T-cell (primary cell): ENCODE data around the gene CABLES2. TPM values are rescaled to one million over a fixed set of nuclear protein-coding genes. Genes with fewer than 3 reads are reported as not detected.
A peak's percentile ranks its signal among the peaks of the same experiment; 100 is the strongest.

ENCODE experiments used
- ATAC-seq, 4 experiments: fragments of 200-7000 bp in 3 of 4; fragments of 150-1000 bp in 1 of 4; cut with Tn5 transposase; replicated peaks in 1 of 4; 1 replicate in 3 of 4; 2 replicates in 1 of 4; pipeline ENCODE4 v1.10.0; 2021; ENCODE audit warnings: moderate library complexity in 3 of 4, mild to moderate bottlenecking in 2 of 4, moderate number of reproducible peaks in 1 of 4
- CTCF ChIA-PET, 2 donors: fragments of 300-600 bp; sonication (Branson Sonifier 250); formaldehyde crosslinking; loops; one replicate each; lab custom pipeline; 2022; ENCODE audit warnings: antibody characterized with exemption in 2 of 2; lab: Charles Lee
- POLR2A ChIA-PET, 2 donors: fragments of 300-600 bp; sonication (Branson Sonifier 250); formaldehyde crosslinking; loops; one replicate each; lab custom pipeline; 2022; ENCODE audit warnings: antibody characterized with exemption in 2 of 2; lab: Charles Lee
- DNase-seq, 35 experiments: peaks; one replicate each; pipeline versions ENCODE4 v3.0.0 to v3.0.0-alpha.2; 2013 to 2023
- H3K27ac ChIP-seq: one replicate; pipeline ENCODE4 v1.5.1; 2013; ENCODE audit warnings: low read length
- H3K27me3 ChIP-seq, 2 experiments: replicated peaks in 1 of 2; 1 replicate in 1 of 2; 2 replicates in 1 of 2; pipeline versions ENCODE4 v1.6.1 to v1.7.0; 2013; ENCODE audit warnings: low read length in 1 of 2, mixed read lengths in 1 of 2; ENCODE audit not compliant: control insufficient read depth in 2 of 2, insufficient read depth in 2 of 2; ENCODE audit errors: extremely low read depth in 1 of 2
- H3K36me3 ChIP-seq, 2 donors: 1 replicate in 1 of 2; 2 replicates in 1 of 2; pipeline versions ENCODE4 v1.6.1 to v1.7.0; 2013; ENCODE audit warnings: low read length in 1 of 2; ENCODE audit not compliant: control insufficient read depth in 2 of 2, insufficient read depth in 1 of 2; ENCODE audit errors: extremely low read depth in 1 of 2
- H3K4me1 ChIP-seq, 2 experiments: 1 replicate in 1 of 2; 2 replicates in 1 of 2; pipeline versions ENCODE4 v1.6.1 to v1.7.0; 2013; ENCODE audit warnings: low read length in 2 of 2, mixed read lengths in 1 of 2; ENCODE audit not compliant: insufficient read depth in 2 of 2, control insufficient read depth in 1 of 2; ENCODE audit errors: extremely low read depth in 1 of 2
- H3K4me3 ChIP-seq, 2 donors: 1 replicate in 1 of 2; 2 replicates in 1 of 2; pipeline versions ENCODE4 v1.5.1 to v1.7.0; 2013; ENCODE audit warnings: mild to moderate bottlenecking in 2 of 2, low read length in 1 of 2, moderate library complexity in 1 of 2; ENCODE audit not compliant: control insufficient read depth in 1 of 2; ENCODE audit errors: extremely low read depth in 1 of 2
- H3K9me3 ChIP-seq: 2 replicates; pipeline ENCODE4 v1.7.0; 2013
- H3K27ac Mint-ChIP-seq, 2 donors: one replicate each; pipeline ENCODE4 v1.8.0; 2020 to 2021; ENCODE audit warnings: mild to moderate bottlenecking in 2 of 2, mixed read lengths in 2 of 2
- H3K27me3 Mint-ChIP-seq, 2 donors: one replicate each; pipeline ENCODE4 v1.8.0; 2021 to 2022; ENCODE audit warnings: mixed read lengths in 2 of 2
- H3K36me3 Mint-ChIP-seq: one replicate; pipeline ENCODE4 v1.8.0; 2021; ENCODE audit warnings: mixed read lengths
- H3K4me1 Mint-ChIP-seq, 3 donors: one replicate each; pipeline ENCODE4 v1.8.0; 2020 to 2022; ENCODE audit warnings: mixed read lengths in 3 of 3, mild to moderate bottlenecking in 1 of 3
- H3K4me3 Mint-ChIP-seq, 3 donors: one replicate each; pipeline ENCODE4 v1.8.0; 2020 to 2022; ENCODE audit warnings: mild to moderate bottlenecking in 3 of 3, mixed read lengths in 3 of 3, moderate library complexity in 3 of 3
- H3K9me3 Mint-ChIP-seq, 3 donors: one replicate each; pipeline ENCODE4 v1.8.0; 2020 to 2022; ENCODE audit warnings: mixed read lengths in 3 of 3
- WGBS: methylation state at CpG from one replicate; pipeline ENCODE4 v1.1.5; 2013; ENCODE audit warnings: missing lambda C conversion rate; ENCODE audit not compliant: insufficient coverage; 5-methylcytosine and 5-hydroxymethylcytosine counted together
- total RNA-seq, 35 experiments: library from RNA in 6 of 35; stranded (reverse) in 6 of 35; fragments of 120-200 nt in 1 of 35; gene quantifications; one replicate each; pipeline versions ENCODE4 v1.2.1 to v1.2.4 and lab custom pipeline; 2013 to 2026

Gene CABLES2
- total RNA-seq, 5 donors from 2014 or later (not counting 1 experiment from before 2014, with no cell fraction given), result 4.3 to 6.8 (median 5.6) TPM

DNA sequence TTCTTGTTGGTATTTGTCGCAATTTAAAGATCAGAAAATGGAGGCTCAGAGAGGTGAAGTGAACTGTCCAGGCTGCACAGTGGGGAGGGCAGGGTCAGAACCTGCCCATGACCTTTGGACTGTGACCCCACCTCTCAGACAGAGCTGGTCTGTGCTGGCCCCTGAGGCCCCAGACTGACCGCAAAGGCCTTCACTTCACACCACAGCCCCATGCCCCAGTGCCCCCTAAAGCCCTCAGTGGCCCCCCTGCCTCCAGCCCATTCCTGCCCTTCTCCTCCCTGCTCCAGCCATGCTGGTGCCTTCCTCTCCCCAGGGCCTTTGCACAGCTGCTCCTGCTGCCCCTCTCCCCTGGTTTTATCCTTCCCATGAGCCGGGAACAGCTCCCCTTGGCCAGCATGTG, 29.6 kb upstream of the CABLES2 start:
- Histone ChIP-seq H3K36me3 (no peaks in the 10 kb centered on the region), H3K4me1 (no peaks in the 10 kb centered on the region), H3K9me3 (no peaks in the 10 kb centered on the region), H3K27ac (no peak overlapping the region), H3K4me3 (no peak overlapping the region), H3K27me3 (peaks cover 0 to 78% of the 10 kb centered on the region in 2 experiments)
- ATAC-seq (no peak), DNase-seq (no peak)
- Mint-ChIP-seq H3K36me3 (no peaks in the 10 kb centered on the region), H3K27ac (no peak overlapping the region), H3K4me1 (no peaks in the 10 kb centered on the region), H3K4me3 (no peak overlapping the region), H3K9me3 (no peaks in the 10 kb centered on the region), H3K27me3 (peaks cover 19 to 52% of the 10 kb centered on the region in 2 donors)
- 94% methylated on average over 3 of the region's 3 CpGs for WGBS
- ChIA-PET POLR2A (no interaction called here), CTCF (no interaction called here)

DNA sequence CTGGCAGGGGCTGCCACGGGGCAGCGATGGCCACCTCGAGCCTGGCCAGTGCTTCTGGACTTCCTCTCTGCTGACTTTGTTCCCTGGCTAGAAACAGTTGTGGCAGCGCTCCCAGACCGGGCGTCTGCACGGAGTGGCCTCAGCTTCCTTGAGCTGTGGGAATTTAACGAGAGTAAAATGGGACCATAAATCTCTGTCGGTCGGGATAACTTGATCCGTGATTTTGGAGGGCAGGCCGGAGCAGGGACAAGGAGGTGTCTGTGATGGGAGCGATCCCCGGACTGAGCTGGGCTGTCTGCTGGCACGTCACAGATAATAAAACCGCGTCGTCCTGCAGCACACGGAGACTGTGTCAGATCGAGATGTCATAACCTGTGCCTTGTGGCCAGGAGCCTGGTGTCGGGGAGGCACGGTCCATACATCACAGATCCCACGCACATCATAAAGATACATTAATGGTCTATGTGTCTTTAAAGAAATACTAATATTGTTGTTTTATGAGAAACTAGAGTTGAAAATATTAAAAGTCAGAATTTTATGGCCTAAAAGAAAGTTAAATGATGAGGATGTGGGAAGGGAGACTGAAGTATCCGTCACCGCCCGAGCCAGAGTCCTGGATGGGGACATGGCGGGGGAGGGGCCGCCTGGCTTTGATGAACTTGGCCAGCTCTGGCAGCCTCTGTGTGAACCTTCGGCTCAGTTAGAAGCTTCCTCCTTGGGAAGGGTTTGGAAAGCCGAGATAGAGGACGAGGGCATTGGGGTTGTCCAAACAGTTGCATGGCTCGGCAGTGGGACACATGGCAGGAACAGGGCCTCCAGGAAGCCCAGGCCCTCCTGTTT, 26.8 kb upstream of the CABLES2 start:
- Histone ChIP-seq H3K4me1 (no peaks in the 10 kb centered on the region), H3K36me3 (no peaks in the 10 kb centered on the region), H3K9me3 (no peaks in the 10 kb centered on the region), H3K27ac (no peak overlapping the region), H3K4me3 (no peak overlapping the region), H3K27me3 (peaks cover 0 to 64% of the 10 kb centered on the region in 2 experiments)
- ChIA-PET CTCF (no interaction called here), POLR2A (no interaction called here)
- DNase-seq (no peak), ATAC-seq (no peak)
- Mint-ChIP-seq H3K9me3 (no peaks in the 10 kb centered on the region), H3K4me3 (no peak overlapping the region), H3K4me1 (no peaks in the 10 kb centered on the region), H3K27me3 (peaks cover 22 to 53% of the 10 kb centered on the region in 2 donors), H3K36me3 (no peaks in the 10 kb centered on the region), H3K27ac (no peak overlapping the region)
- WGBS, result 41% methylated on average over 28 of the region's 32 CpGs

DNA sequence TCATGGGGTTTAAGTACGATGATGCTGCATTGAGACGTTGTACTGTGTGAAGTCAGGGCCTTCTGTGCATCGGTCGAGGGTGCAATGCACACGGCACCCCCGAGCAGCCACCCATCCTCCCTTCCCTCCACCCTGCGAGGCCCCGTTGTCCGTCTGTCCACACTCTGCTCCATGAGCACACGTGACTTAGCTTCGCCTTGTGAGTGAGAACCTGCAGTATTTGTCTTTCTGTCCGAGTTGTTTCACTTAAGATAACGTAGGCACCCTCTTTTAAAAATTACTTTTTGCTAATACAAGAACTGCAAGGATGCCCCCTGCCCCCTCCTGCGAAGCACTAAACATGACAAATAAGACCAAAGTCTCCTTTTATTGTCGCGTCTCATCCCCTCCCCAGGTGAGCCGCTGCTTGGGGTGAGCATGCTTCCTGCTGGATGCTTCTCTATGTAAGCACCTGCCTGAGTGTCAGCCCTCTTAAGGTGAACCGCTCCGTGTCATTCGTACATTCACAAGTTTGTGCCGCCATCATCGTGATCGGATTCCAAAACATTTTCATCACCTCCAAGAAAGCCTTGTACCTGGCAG, 23.9 kb upstream of the CABLES2 start:
- no peaks in the 10 kb centered on the region for H3K9me3 ChIP-seq
- Mint-ChIP-seq H3K4me3 (no peak overlapping the region), H3K27ac (no peak overlapping the region), H3K27me3 (peaks cover 18 to 35% of the 10 kb centered on the region in 2 donors), H3K4me1 (no peaks in the 10 kb centered on the region), H3K36me3 (no peaks in the 10 kb centered on the region), H3K9me3 (no peaks in the 10 kb centered on the region)
- no peak for ATAC-seq
- H3K36me3 ChIP-seq, result no peaks in the 10 kb centered on the region
- DNase-seq, result no peak
- 82% methylated on average over 18 of the region's 23 CpGs for WGBS
- no peak overlapping the region for H3K27ac ChIP-seq
- no peaks in the 10 kb centered on the region for H3K4me1 ChIP-seq
- H3K27me3 ChIP-seq, result peaks cover 0 to 61% of the 10 kb centered on the region in 2 experiments
- ChIA-PET POLR2A (no interaction called here), CTCF (no interaction called here)
- no peak overlapping the region for H3K4me3 ChIP-seq

DNA sequence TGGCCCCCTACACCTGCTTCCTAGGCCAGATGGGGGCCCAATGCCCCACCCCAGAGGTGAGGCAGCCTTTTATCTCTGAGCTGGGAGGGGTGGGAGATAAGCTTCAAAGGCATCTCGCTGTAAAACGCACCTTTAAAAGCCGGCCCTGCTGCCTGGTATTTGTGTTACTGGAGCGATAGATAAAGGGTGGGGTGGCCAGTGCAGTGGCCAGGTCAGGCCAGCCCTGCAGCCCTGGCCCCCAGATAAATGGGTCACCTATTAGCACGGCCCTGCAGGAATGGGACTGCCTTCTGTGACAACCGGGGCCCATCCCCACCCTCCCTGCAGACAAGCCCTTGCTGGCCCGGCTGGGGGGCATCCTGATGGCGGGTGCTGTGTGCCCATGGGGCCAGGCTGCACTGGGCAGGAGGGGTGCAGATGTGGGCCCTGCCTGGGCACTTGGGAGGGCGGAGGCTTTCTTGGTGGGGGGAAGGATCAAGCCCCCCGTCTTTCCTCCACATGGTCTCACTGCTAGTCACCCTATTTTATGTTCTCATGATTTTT, 23.3 kb upstream of the CABLES2 start:
- no peaks in the 10 kb centered on the region for H3K9me3 ChIP-seq
- DNase-seq (no peak), ATAC-seq (no peak)
- Mint-ChIP-seq H3K36me3 (no peaks in the 10 kb centered on the region), H3K4me1 (no peaks in the 10 kb centered on the region), H3K27ac (no peak overlapping the region), H3K27me3 (peaks cover 14 to 29% of the 10 kb centered on the region in 2 donors), H3K4me3 (no peak overlapping the region), H3K9me3 (no peaks in the 10 kb centered on the region)
- H3K36me3 ChIP-seq, result no peaks in the 10 kb centered on the region
- ChIA-PET POLR2A (no interaction called here), CTCF (no interaction called here)
- H3K4me1 ChIP-seq, result no peaks in the 10 kb centered on the region
- no peak overlapping the region for H3K4me3 ChIP-seq
- 74% methylated on average over 6 of the region's 10 CpGs for WGBS
- H3K27ac ChIP-seq, result no peak overlapping the region
- peaks cover 0 to 60% of the 10 kb centered on the region in 2 experiments for H3K27me3 ChIP-seq

DNA sequence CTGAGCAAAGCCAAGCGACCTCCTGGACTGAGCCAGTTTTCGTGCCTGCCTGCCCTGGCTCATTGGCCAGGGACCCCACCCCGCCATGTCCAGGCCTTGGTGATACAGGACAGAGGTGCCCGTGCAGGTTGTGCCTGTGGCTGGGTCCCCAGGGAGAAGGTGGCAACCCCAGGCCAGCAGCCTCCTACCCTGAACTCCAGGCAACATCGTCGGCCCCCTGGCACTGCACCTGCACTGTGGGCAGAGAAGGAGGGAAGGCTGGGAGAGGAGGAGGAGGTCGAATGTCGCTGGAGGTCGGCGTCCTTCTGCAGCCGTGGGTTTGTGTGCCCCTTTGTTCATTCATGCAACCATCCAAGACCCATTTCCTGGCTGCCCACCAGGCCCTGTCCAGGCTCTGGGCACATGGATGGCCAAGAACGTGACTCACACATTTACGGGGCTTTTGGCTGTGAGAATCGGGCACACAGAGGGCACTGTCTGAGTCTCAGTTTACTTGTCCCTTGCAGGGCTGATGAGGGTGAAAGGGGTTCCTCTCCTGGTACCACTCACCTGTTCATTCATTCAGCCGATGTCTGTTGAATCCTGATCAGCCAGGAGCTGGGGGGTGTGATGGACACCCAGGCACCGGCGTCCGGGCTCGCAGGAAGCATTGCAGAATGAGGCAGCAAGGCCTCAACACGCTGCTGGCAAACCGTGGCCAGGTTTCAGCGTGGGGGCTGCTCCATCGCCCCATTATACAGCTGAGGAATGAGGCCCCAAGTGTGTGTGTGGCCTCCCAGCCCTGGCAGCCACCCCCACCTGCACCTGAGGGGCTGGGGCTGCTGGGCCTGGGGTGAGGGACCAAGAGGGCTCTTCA, 22.6 kb upstream of the CABLES2 start:
- H3K27ac Mint-ChIP-seq, result no peak overlapping the region
- WGBS, result 77% methylated on average over 13 of the region's 23 CpGs
- H3K4me1 Mint-ChIP-seq, result no peaks in the 10 kb centered on the region
- H3K9me3 Mint-ChIP-seq, result no peaks in the 10 kb centered on the region
- CTCF ChIA-PET, result no interaction called here
- Histone ChIP-seq H3K27ac (no peak overlapping the region), H3K27me3 (peaks cover 0 to 58% of the 10 kb centered on the region in 2 experiments), H3K36me3 (no peaks in the 10 kb centered on the region), H3K4me1 (no peaks in the 10 kb centered on the region), H3K4me3 (no peak overlapping the region), H3K9me3 (no peaks in the 10 kb centered on the region)
- peaks cover 11 to 24% of the 10 kb centered on the region in 2 donors for H3K27me3 Mint-ChIP-seq
- ATAC-seq, result no peak
- POLR2A ChIA-PET, result no interaction called here
- peak overlapping the region in 1 of 3 donors; percentile 31 for H3K4me3 Mint-ChIP-seq
- DNase-seq, result no peak
- H3K36me3 Mint-ChIP-seq, result no peaks in the 10 kb centered on the region
